AG08396 (cell line): Measurements from ENCODE around the gene AP1S3.

ENCODE experiments used
- DNase-seq: peaks from one replicate; pipeline ENCODE4 v3.0.0; 2012; ENCODE audit warnings: low spot score, mixed read lengths

Gene AP1S3

DNA sequence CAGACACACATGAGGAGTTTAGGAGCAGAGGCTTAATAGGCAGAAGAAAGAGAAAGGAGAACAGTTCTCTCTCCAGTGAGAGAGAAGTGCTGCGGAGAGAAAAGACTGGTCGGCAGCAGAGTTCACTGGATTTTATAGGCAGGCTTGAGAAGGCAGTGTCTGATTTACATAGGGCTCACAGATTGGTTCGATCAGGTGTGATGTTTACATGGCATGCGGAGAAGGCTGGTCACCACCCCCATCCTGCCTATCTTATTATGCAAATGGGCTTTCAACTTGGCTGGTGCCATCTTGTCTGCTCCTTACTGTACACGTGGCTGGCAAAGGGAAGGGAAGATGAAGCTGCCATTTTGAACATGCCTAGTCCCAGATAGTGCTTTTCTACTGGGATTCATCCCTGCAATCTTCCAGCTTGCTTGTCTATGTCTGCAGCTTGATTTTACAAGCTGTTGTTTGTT lies 113.4 kb downstream of the AP1S3 start:
- no peak for DNase-seq

DNA sequence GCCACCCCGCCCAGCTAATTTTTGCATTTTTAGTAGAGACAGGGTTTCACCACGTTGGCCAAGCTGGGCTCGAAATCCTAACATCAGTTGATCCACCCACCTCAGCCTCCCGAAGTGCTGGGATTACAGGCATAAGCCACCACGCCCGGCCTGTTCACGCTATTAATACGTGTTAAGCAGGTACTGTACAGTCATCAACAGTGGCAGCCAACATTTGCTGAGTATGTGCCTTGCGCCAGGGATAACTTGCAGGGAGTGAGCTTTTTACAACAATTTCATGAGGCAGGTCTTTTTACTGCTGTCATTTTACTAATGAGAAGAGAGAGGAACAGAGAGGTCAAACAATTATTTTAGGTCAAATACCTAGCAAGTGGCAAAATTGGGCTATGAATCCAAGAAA lies 115.2 kb downstream of the AP1S3 start:
- DNase-seq: no peak

DNA sequence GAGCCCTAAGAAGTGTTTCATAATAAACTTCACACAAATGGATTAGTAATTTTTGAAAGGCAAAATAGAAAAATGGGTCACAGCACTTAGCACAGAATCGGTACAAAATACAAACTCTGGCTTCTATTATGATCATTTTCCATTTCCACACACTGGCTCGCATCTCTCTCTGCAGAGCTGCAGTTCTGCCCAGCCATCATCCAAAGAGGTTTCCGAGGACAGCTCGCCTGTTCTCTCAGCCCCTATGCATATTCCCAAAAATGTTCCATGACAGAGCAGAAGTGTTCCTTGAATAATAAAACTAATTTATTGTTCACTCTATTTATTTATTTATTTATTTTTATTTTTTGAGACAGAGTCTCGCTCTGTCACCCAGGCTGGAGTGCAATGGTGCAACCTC lies 115.6 kb downstream of the AP1S3 start:
- DNase-seq: no peak

DNA sequence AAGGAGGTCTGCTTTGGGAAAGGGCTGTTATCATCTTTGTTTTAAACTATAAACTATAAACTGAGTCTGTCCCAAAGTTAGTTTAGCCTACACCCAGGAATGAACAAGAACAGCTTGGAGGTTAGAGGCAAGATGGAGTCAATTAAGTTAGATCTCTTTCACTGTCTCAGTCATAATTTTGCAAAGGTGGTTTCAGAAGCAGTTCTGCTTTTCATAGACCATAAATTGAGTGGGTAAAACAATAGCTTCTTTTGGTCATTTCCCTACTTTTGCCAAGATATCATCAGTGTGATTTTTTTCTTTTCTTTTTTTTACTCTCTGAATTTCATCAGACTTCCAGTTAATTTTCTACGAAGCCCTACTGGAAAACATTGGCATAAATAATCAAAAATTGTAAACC lies 117.0 kb downstream of the AP1S3 start:
- no peak for DNase-seq

DNA sequence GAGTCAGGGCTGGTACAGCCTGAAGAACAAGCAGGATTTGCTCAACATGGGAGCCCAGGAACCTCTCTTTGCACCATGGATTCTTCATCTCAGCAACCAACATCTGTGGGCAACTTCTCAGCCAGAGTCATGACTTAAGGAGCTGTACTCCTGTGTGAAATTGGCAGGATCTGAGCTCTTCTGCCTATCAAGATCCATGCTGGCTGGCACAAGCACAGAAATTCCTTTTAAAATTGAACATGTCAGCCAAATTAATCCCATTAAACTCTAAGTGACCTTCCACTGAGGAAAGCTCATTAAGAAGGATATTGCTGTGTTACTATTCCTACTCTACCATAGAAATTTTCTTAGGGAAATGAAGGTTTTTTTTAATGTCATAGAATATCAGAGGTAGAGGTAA lies 124.7 kb downstream of the AP1S3 start:
- no peak for DNase-seq

DNA sequence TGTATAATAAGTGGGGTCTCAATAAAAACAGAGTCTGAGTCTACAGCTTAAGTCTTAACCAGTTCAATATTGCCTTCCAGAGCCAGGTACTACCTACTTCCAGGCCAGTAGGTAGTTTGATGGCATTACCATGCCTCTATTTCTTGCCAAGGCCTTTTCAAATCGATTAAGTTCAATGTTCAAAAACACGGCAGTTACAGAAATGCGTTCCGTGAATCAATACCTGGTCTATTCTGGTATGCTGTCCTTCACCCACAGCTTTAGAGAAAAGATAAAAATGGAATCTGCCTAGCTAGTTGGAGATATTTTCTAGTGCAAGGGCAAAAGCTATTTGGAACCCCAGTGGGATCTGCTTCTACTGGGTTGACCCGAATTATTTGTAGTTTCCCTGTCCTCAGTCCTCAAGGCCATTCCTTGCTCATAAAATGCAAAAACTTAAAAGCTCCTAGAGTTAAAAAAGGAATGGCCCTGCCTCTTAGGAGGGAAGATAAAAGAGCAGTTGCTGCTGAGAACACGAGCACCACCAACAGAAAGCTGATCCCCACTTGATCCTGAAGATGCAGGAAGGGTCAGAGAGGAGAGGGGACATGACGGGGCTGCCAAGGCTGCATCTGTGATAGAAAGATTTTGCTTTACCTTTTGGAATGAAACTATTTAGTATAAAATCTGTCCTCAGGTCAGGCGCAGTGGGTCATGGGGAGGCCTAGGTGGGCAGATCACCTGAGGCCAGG lies 125.6 kb downstream of the AP1S3 start:
- no peak for DNase-seq
